Nephron progenitor cell (in vitro differentiated cells): ENCODE measurements around the gene FLNA.

Source experiments
- DNase-seq: peaks from one replicate; pipeline ENCODE4 v3.0.0; 2021
- H3K27ac Mint-ChIP-seq: 2 replicates; pipeline ENCODE4 v1.8.0; 2021; ENCODE audit warnings: mild to moderate bottlenecking, moderate library complexity, mixed read lengths
- H3K27me3 Mint-ChIP-seq: 2 replicates; pipeline ENCODE4 v1.8.0; 2021; ENCODE audit warnings: mild to moderate bottlenecking, low read depth, mixed read lengths; ENCODE audit not compliant: poor library complexity
- H3K36me3 Mint-ChIP-seq: 2 replicates; pipeline ENCODE4 v1.8.0; 2021; ENCODE audit warnings: low read depth, mixed read lengths
- H3K4me1 Mint-ChIP-seq: 2 replicates; pipeline ENCODE4 v1.8.0; 2021; ENCODE audit warnings: mixed read lengths
- H3K4me3 Mint-ChIP-seq: 2 replicates; pipeline ENCODE4 v1.8.0; 2021; ENCODE audit warnings: mild to moderate bottlenecking, moderate library complexity, mixed read lengths
- H3K9me3 Mint-ChIP-seq: 2 replicates; pipeline ENCODE4 v1.8.0; 2021; ENCODE audit warnings: mild to moderate bottlenecking, moderate library complexity, mixed read lengths
- TF ChIP-seq, protein P1 (sequence below): fragments of 200-600 bp; sonication (generic); IDR thresholded peaks from 2 replicates; pipeline ENCODE4 v1.5.0; 2021; ENCODE audit warnings: antibody characterized with exemption

Gene FLNA

GRCh38 chrX:154310616-154311536 is 63.6 kb downstream of the FLNA start:
- peaks cover 4% of the 10 kb centered on the region for H3K27me3 Mint-ChIP-seq
- TF ChIP-seq, protein P1, sequence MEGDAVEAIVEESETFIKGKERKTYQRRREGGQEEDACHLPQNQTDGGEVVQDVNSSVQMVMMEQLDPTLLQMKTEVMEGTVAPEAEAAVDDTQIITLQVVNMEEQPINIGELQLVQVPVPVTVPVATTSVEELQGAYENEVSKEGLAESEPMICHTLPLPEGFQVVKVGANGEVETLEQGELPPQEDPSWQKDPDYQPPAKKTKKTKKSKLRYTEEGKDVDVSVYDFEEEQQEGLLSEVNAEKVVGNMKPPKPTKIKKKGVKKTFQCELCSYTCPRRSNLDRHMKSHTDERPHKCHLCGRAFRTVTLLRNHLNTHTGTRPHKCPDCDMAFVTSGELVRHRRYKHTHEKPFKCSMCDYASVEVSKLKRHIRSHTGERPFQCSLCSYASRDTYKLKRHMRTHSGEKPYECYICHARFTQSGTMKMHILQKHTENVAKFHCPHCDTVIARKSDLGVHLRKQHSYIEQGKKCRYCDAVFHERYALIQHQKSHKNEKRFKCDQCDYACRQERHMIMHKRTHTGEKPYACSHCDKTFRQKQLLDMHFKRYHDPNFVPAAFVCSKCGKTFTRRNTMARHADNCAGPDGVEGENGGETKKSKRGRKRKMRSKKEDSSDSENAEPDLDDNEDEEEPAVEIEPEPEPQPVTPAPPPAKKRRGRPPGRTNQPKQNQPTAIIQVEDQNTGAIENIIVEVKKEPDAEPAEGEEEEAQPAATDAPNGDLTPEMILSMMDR = no peak
- H3K4me3 Mint-ChIP-seq = no peak overlapping the region
- H3K36me3 Mint-ChIP-seq = no peaks in the 10 kb centered on the region
- peaks cover 76% of the 10 kb centered on the region for H3K9me3 Mint-ChIP-seq
- DNase-seq = no peak
- peaks cover 46% of the 10 kb centered on the region for H3K4me1 Mint-ChIP-seq
- no peak overlapping the region for H3K27ac Mint-ChIP-seq

- DNase-seq = no peak
- Mint-ChIP-seq H3K4me1 (peaks cover 62% of the 10 kb centered on the region), H3K9me3 (peaks cover 75% of the 10 kb centered on the region), H3K27me3 (peaks cover 4% of the 10 kb centered on the region), H3K4me3 (no peak overlapping the region), H3K27ac (no peak overlapping the region), H3K36me3 (no peaks in the 10 kb centered on the region)
- TF ChIP-seq, protein P1 = no peak
These were observed 65.2 kb downstream of the FLNA start for GRCh38 chrX:154309041-154309775.

DNA sequence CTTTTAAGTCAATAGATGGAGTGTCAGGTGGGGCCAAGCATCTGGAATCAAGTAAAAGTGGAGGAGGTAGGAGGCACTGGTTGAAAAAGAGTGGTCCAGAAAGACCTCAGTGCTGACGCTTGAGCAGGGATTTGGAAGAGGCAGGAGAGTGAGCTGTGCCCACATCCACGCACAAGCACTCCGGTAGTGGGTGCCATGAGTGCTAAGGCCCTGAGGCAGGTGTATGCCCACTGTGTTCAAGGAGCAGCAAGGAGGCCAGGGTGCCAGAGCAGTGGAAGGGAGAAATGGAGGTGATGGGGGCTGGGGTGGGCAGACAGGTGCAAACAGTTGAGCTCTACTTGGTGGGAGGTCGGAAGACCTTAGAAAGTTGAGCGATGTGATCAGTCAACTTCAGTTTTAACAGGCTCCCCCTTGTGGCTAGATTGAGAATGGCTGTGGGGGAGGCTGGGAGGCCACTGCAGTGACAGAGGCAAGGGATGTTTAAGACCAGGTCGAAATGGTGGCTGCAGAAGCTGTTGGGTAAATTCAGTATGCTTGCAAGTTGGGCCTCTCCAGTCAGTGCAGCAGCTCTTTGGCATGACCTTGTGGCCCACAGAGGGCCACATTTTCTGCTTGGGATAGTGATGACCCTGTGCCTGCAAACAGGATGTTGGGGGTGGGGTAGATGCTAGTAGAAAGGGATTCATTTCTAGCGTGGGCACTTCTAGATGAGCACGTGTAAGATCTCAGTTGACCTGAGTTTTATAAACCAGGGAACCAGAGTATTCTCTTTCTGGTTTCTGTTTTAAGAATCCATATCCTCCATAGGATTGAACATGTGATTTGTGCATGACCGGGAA is 66.1 kb downstream of the FLNA start:
- no peaks in the 10 kb centered on the region for H3K36me3 Mint-ChIP-seq
- TF ChIP-seq, protein P1 = peak; percentile 49
- DNase-seq = peak; percentile 75
- peaks cover 68% of the 10 kb centered on the region for H3K4me1 Mint-ChIP-seq
- peaks cover 76% of the 10 kb centered on the region for H3K9me3 Mint-ChIP-seq
- H3K4me3 Mint-ChIP-seq = no peak overlapping the region
- peaks cover 4% of the 10 kb centered on the region for H3K27me3 Mint-ChIP-seq
- peak overlapping the region; percentile 74 for H3K27ac Mint-ChIP-seq

DNA sequence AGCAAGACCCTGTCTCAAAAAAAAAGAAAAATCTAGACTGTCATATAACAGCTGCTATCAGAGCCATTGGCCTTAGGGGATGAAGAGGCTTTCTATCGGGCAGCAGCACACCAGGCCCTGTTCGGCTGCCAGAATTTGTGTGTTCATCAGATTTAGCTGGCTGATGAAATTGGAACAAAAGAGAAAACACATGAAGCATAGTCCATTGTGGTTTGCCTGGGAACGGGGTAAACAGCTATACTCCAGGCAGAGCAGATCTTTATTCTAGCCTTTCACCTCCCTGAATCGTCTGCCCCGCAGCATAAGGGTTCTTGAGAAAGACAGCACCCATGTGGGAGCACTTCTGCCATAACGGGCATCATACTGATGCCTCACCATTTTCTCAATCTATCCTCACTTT is 67.2 kb downstream of the FLNA start:
- TF ChIP-seq, protein P1 = no peak
- peaks cover 62% of the 10 kb centered on the region for H3K4me1 Mint-ChIP-seq

GRCh38 chrX:154305541-154306205 is 68.8 kb downstream of the FLNA start:
- H3K27ac Mint-ChIP-seq = no peak overlapping the region
- no peak for DNase-seq
- peak overlapping the region; percentile 32 for H3K4me3 Mint-ChIP-seq
- TF ChIP-seq, protein P1 = no peak
- no peaks in the 10 kb centered on the region for H3K27me3 Mint-ChIP-seq
- H3K4me1 Mint-ChIP-seq = peaks cover 49% of the 10 kb centered on the region
- H3K36me3 Mint-ChIP-seq = no peaks in the 10 kb centered on the region
- peaks cover 68% of the 10 kb centered on the region for H3K9me3 Mint-ChIP-seq

More for the DNA sequence above, 67.2 kb downstream of the FLNA start:
- H3K4me3 Mint-ChIP-seq = no peak overlapping the region
- H3K36me3 Mint-ChIP-seq = no peaks in the 10 kb centered on the region
- peaks cover 73% of the 10 kb centered on the region for H3K9me3 Mint-ChIP-seq
- peaks cover 4% of the 10 kb centered on the region for H3K27me3 Mint-ChIP-seq
- DNase-seq = no peak
- H3K27ac Mint-ChIP-seq = no peak overlapping the region
